M059J (cell line): Measurements from ENCODE around the gene ZNF280D. TPM values are rescaled to one million over a fixed set of nuclear protein-coding genes. Genes with fewer than 3 reads are reported as not detected.

Experiments
- DNase-seq: peaks from one replicate; pipeline ENCODE4 v3.0.0-alpha.2; 2012; ENCODE audit warnings: low read depth
- total RNA-seq: library from RNA; depleted of rRNA; stranded (reverse); fragments of >200 nt; shearing (Covaris generic); gene quantifications from 2 replicates; pipeline ENCODE4 v1.2.3, GENCODE V29; 2014; rRNA removed

ZNF280D gene
- total RNA-seq, 1 experiment from 2014 or later, result 14.4 TPM

DNA sequence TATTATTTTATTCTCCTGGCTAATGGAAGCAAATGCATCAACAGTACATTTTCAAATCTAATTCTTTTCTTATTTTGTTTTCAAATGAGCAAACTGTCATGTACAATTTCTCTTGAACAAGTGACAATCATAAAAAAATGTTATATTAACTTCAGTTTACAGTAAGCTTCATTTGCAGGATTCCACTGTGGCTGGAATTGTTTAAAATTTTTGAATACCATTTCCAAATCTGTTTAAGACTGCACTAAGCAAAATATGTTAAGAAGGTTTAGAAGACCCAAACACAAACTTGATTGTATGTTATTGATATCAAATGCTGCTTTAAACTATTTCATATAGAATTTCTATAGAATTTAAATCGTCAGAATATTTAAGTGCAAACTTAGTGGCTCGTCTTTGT lies 92.8 kb downstream of the ZNF280D start:
- DNase-seq, result no peak

- DNase-seq, result peak; percentile 3
These were observed 93.2 kb downstream of the ZNF280D start for GRCh38 chr15:56640127-56640526.

GRCh38 chr15:56639631-56640030 lies 93.7 kb downstream of the ZNF280D start:
- DNase-seq, result peak; percentile 12

DNA sequence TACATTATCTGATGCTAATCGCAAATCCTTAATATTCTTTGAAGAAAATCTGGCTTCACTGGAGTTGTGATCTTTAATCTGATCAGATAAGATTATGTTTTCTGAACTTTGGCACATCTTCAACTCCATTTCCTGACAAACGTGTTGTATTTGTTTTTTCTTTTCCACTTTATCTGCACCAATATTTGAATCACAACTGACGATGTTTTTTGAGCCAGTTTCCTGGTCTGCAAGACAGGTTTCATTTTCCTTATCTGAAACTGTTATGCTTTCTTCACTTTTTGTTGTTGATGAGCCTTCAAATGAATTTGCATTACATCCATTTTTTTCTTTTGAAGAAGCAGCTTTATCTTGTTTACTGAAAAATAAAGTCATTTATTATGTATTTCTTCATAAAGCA lies 101.5 kb downstream of the ZNF280D start:
- no peak for DNase-seq

DNA sequence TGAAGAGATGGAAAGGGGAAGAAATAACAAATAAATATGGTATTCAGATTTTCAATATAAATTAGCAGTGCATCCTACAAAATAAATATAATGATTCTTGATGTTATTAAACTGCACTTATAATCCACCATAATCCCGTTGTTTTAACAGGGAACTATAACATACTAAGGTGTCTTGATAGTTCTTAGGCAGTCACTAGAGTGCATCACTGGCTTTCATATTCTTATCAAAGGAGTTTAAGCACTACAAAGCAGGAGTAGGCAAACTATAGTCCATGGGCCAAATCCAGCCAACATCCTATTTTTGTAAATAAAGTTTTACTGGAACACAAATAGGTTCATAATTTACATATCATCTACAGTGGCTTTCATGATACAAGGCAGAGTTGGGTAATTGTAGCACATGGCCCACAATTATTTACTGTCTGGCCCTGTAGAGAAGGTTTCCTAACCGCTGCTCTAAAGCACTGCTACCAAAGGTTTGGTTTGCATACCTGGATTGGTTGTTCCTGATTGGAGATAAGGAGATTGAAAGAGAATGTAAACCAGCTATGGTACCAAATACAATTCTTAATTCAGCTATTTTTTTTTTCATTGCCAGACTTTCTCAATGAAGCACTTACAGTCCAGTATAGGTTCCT lies 104.3 kb downstream of the ZNF280D start:
- peak; percentile 36 for DNase-seq

DNA sequence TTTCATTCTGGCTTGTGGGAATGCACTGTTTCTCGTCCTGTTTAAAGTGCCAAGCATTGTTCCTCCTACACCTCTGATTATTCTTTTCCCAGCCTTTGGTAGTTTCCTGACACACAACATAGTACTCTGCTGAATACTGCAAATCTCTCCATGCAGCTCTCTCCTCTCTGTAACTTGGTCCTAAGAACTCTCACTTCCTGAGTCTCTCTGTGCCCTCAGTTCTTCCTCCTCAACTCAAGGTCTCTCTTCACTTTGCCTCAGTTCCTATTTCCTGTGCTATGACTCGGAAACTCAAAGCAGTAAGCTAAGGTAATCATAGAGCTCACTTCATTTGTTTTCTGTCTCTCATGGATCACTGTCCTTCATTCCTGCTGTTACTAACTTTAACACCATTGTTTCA lies 113.4 kb downstream of the ZNF280D start:
- no peak for DNase-seq

DNA sequence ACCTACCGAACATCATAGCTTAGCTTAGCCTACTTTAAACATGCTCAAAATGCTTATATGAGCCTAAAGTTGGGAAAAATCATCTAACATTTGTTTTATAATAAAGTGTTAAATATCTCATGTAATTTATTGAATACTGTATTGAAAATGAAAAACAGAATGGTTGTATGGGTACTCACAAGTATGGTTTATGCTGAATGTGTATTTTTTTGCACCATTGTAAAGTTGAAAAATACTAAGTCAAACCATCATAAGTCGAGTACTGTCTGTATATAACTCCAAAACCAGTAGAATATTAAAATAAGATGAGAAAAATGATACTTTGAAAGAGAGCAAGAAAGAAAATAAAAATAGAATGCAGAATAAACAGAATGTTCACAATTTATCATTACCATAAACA lies 115.7 kb downstream of the ZNF280D start:
- no peak for DNase-seq

GRCh38 chr15:56616551-56616950 lies 116.8 kb downstream of the ZNF280D start:
- no peak for DNase-seq

DNA sequence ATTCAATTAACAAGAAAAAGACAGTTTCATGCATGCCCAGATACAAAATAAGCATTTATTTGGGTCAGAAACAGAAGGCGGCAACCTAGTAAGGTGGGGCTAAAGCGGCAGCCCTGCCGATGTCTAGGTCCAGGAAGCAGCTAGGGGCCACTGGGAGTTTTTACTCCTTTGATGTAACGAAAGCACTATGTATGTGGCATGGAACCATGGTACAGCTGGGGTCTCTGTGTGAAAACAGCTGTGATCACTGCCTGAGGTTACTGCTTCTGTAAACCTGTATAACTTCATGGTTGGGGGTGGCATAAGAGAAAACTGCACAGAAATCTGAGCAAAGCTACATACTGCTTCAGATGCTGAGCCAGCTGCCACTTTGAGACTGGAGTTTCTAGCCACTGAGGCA lies 119.5 kb downstream of the ZNF280D start:
- no peak for DNase-seq

DNA sequence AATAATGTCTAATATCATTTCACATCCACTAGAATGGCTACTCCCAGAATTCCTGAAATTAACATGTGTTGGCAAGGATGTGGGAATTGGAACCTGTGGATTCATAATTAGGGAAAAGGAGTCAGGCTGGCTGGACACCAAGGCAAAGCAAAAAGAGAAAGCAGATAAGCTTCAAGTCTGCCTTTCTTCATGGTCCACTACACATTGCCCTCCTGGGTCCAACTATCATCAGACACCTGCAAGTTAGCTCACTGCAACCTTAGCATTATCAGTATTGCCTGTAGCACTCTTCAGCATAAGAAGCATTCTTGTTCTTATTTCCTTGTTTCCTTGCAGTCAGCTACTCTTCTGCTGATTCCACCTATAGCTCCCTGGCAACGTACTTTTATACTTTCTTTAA lies 124.3 kb downstream of the ZNF280D start:
- no peak for DNase-seq

- peak; percentile 59 for DNase-seq
These were observed 125.0 kb downstream of the ZNF280D start for GRCh38 chr15:56608140-56608778.

DNA sequence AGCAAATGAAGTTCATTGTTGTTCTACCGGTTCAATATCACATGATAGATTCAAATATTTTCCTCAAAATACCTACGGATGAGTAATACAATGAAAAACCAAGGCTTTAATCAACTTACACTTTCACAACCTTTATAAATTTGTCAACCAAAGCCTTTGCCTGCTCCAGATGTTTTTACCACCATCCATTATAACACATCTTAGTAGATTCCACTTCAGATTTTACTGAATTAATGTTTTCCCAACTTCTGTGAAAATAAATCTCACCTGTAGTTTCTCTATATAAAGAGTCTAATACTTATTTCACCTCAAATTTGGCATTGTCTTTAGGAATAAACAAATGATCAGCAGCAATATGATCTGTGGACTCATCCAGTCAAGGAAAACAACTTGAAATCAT lies 131.1 kb downstream of the ZNF280D start:
- no peak for DNase-seq

GRCh38 chr15:56600380-56600779 lies 132.9 kb downstream of the ZNF280D start:
- no peak for DNase-seq

GRCh38 chr15:56598991-56599390 lies 134.3 kb downstream of the ZNF280D start:
- DNase-seq, result peak; percentile 52

- DNase-seq, result peak; percentile 86
These were observed 145.6 kb downstream of the ZNF280D start for GRCh38 chr15:56587686-56588085.

DNA sequence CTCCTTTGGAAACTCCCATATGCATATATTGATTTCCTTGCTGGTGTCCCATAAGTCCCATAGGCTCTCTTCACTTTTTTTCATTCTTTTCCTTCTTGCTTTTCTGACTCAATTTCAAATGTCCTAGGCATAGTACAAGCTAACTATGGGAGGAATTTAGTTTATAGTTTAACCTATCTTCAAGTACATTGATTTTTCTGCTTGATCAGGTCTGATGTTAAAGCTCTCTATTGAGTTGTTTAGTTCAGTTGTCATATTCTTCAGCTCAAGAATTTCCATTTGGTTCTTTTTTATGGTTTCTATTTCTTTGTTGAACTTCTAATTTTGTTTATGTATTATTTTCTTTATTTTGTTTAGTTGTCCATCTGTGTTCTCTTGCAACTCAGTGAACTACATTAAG lies 147.1 kb downstream of the ZNF280D start:
- DNase-seq, result no peak

DNA sequence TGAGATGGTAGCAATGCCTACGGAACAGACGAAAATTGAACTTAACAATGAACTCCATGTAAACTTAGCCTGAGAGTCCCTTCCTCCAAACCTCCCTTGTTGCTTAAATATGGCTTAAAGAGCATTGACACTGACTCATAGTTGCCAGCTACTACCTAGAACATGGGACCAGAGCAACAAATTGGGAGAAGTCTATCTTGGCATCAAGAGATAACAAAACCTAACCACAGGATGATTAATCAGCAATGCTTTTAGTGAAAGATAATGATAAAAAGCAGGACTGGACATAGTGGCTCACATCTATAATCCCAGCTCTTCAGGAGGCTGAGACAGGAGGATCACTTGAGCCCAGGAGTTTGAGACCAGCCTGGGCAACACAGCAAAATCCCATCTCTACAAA lies 150.5 kb downstream of the ZNF280D start:
- peak; percentile 81 for DNase-seq

Other genes starting within 250 kb of the ZNF280D start
- 34.8 and 51.7 TPM in 2 replicates for gene TCF12, start 185.1 kb upstream of the ZNF280D start, total RNA-seq